GM12878 (cell line): Measurements from ENCODE around the gene CABP7. TPM values are rescaled to one million over a fixed set of nuclear protein-coding genes. Genes with fewer than 3 reads are reported as not detected.

ENCODE experiments used
- ATAC-seq: fragments of 200-7000 bp; cut with Tn5 transposase; 3 replicates; pipeline ENCODE4 v1.9.1; 2020; ENCODE audit warnings: mild to moderate bottlenecking, moderate library complexity
- BruUV-seq: library from RNA; stranded (reverse); fragments of 400-500 nt; replicated peaks from 2 replicates; lab custom pipeline; 2021; lab: Mats Ljungman, UMichigan
- CTCF ChIA-PET: fragments of 300-600 bp; sonication (Branson Sonifier 250); formaldehyde crosslinking; extraction: SDS; loops from one replicate; lab custom pipeline; 2021; ENCODE audit warnings: inconsistent platforms; lab: Yijun Ruan, JAX
- POLR2A ChIA-PET: fragments of 350-600 bp; formaldehyde crosslinking; extraction: SDS; loops from one replicate; lab custom pipeline; 2021; ENCODE audit warnings: inconsistent platforms; lab: Charles Lee
- RAD21 ChIA-PET: fragments of 300-600 bp; sonication (Branson Sonifier 250); formaldehyde crosslinking; loops from one replicate; lab custom pipeline; 2023; ENCODE audit warnings: antibody characterized with exemption; ENCODE audit not compliant: unreplicated experiment; lab: Charles Lee
- SMC1A ChIA-PET: fragments of 300-600 bp; sonication (Branson Sonifier 250); formaldehyde crosslinking; loops from one replicate; lab custom pipeline; 2023; ENCODE audit not compliant: unreplicated experiment, uncharacterized antibody; lab: Charles Lee
- DNase-seq: peaks from one replicate; pipeline ENCODE4 v3.0.0-alpha.2; 2011; ENCODE audit warnings: low read depth, low spot score
- FAIRE-seq: peaks from 3 replicates; lab custom pipeline; 2011; peaks lifted over from hg19 to GRCh38; lab: Jason Lieb, UNC
- H2AFZ ChIP-seq: 2 replicates; pipeline ENCODE4 v1.6.0; 2011; ENCODE audit warnings: low read depth, low read length, control low read depth; ENCODE audit not compliant: control insufficient read depth
- H3K27ac ChIP-seq: 2 replicates; pipeline ENCODE4 v1.5.1; 2011; ENCODE audit warnings: control low read depth; ENCODE audit not compliant: control insufficient read depth, insufficient read depth
- H3K27me3 ChIP-seq, 2 experiments: replicated peaks in 1 of 2; 2 replicates each; pipeline versions ENCODE4 v1.6.0 to v1.6.1; 2011; ENCODE audit warnings: low read length in 1 of 2; ENCODE audit not compliant: control insufficient read depth in 2 of 2, insufficient read depth in 2 of 2
- H3K36me3 ChIP-seq, 2 experiments: 2 replicates each; pipeline ENCODE4 v1.5.1; 2011; ENCODE audit warnings: low read length in 1 of 2; ENCODE audit not compliant: control insufficient read depth in 2 of 2, insufficient read depth in 2 of 2
- H3K4me1 ChIP-seq: 2 replicates; pipeline ENCODE4 v1.6.1; 2011; ENCODE audit warnings: mild to moderate bottlenecking, low read length, moderate library complexity, mixed read lengths; ENCODE audit not compliant: control insufficient read depth, insufficient read depth
- H3K4me2 ChIP-seq: 2 replicates; pipeline ENCODE4 v1.6.0; 2011; ENCODE audit warnings: control low read depth; ENCODE audit not compliant: control insufficient read depth, insufficient read depth
- H3K4me3 ChIP-seq: fragments of 200-600 bp; sonication (generic); 2 replicates; pipeline ENCODE4 v1.5.1; 2016
- H3K79me2 ChIP-seq: 2 replicates; pipeline ENCODE4 v1.6.0; 2011; ENCODE audit warnings: low read length; ENCODE audit not compliant: control insufficient read depth, insufficient read depth
- H3K9ac ChIP-seq: 2 replicates; pipeline ENCODE4 v1.8.0; 2011; ENCODE audit warnings: low read length, control low read depth, mixed read lengths; ENCODE audit not compliant: control insufficient read depth, insufficient read depth
- H3K9me3 ChIP-seq: replicated peaks from 3 replicates; pipeline ENCODE4 v1.5.1; 2011; ENCODE audit warnings: mild to moderate bottlenecking, low read length; ENCODE audit not compliant: control insufficient read depth, insufficient read depth
- H4K20me1 ChIP-seq: 2 replicates; pipeline ENCODE4 v1.6.0; 2011; ENCODE audit not compliant: control insufficient read depth, insufficient read depth
- CBX5 ChIP-seq: sonication (generic); IDR thresholded peaks from 2 replicates; pipeline ENCODE4 v1.6.1; 2016; ENCODE audit warnings: low read depth, moderate library complexity, mild to moderate bottlenecking, inconsistent platforms
- CHD2 ChIP-seq: IDR thresholded peaks from 2 replicates; pipeline ENCODE4 v1.6.1; 2011; ENCODE audit warnings: low read depth, low read length, improper control_type of control experiment, borderline replicate concordance
- ELK1 ChIP-seq: IDR thresholded peaks from 2 replicates; pipeline ENCODE4 v1.6.1; 2012; ENCODE audit warnings: low read depth, low read length, improper control_type of control experiment
- HSF1 ChIP-seq: fragments of 150-350 bp; IDR thresholded peaks from 2 replicates; pipeline ENCODE4 v1.6.1; 2014; ENCODE audit warnings: mild to moderate bottlenecking, low read depth, low read length
- IRF3 ChIP-seq: fragments of 450-650 bp; IDR thresholded peaks from 2 replicates; pipeline ENCODE4 v1.6.1; 2014; ENCODE audit warnings: mild to moderate bottlenecking
- IRF5 ChIP-seq: fragments of 450-650 bp; IDR thresholded peaks from 2 replicates; pipeline ENCODE4 v1.6.1; 2017; ENCODE audit warnings: borderline replicate concordance
- MYB ChIP-seq: fragments of 150-350 bp; IDR thresholded peaks from 2 replicates; pipeline ENCODE4 v1.6.1; 2014; ENCODE audit warnings: mild to moderate bottlenecking, low read depth, low read length, borderline replicate concordance
- RFX5 ChIP-seq: IDR thresholded peaks from 2 replicates; pipeline ENCODE4 v1.6.1; 2011; ENCODE audit warnings: low read depth, low read length, improper control_type of control experiment
- SIX5 ChIP-seq: IDR thresholded peaks from 2 replicates; pipeline ENCODE4 v1.6.1; 2011; ENCODE audit warnings: mild to moderate bottlenecking, low read depth, low read length, moderate library complexity; ENCODE audit not compliant: severe bottlenecking
- SMAD1 ChIP-seq: fragments of 450-650 bp; IDR thresholded peaks from 2 replicates; pipeline ENCODE4 v1.6.1; 2018; ENCODE audit warnings: mild to moderate bottlenecking, low read depth; ENCODE audit not compliant: partially characterized antibody
- YBX1 ChIP-seq: fragments of 450-650 bp; IDR thresholded peaks from 2 replicates; pipeline ENCODE4 v1.6.1; 2016; ENCODE audit warnings: antibody characterized with exemption
- ZBTB11 ChIP-seq: fragments of 450-650 bp; formaldehyde crosslinking; IDR thresholded peaks from 2 replicates; pipeline ENCODE4 v1.5.0; 2022; ENCODE audit warnings: mild to moderate bottlenecking, missing genetic modification characterization
- WGBS: methylation state at CpG from one replicate; pipeline ENCODE4 v1.1.6; 2016; ENCODE audit warnings: low lambda C conversion rate; ENCODE audit not compliant: insufficient replicate concordance, insufficient coverage; ENCODE audit errors: missing lambda C conversion rate; 5-methylcytosine and 5-hydroxymethylcytosine counted together
- in situ Hi-C: fragments of 300-500 bp; cut with MboI; formaldehyde crosslinking; loops from 9 replicates; pipeline ENCODE4 v1.14.3; 2018; ENCODE audit warnings: mixed read lengths
- intact Hi-C: fragments of 100-400 bp; cut with micrococcal nuclease; formaldehyde crosslinking; loops from one replicate; pipeline ENCODE4 v1.14.2; 2022; ENCODE audit not compliant: unreplicated experiment
- polyA plus RNA-seq, 11 experiments: library from polyadenylated mRNA; depleted of rRNA in 4 of 11; unstranded in 6 of 11; stranded (reverse) in 5 of 11; fragments of >200 nt; fragmentation: Nextera tagmentation in 4 of 11; fragmentation: Illumina TruSeq in 1 of 11; extraction: Ambion mirVana in 4 of 11; extraction: Trizol in 1 of 11; gene quantifications; 1 replicate in 1 of 11; 2 replicates in 10 of 11; pipeline versions ENCODE4 v1.2.1 to v1.2.3, GENCODE V29; 2011 to 2016; ENCODE audit warnings: inconsistent platforms in 2 of 11, missing spikeins in 2 of 11, low read depth in 1 of 11
- total RNA-seq, 4 experiments: library from RNA; depleted of rRNA in 3 of 4; stranded (reverse); fragments of >200 nt in 3 of 4; fragmentation: Illumina TruSeq in 1 of 4; extraction: Trizol in 1 of 4; gene quantifications; 2 replicates each; pipeline versions ENCODE4 v1.2.1 to v1.2.3, GENCODE V29; 2013 to 2021

CABP7 gene
- total and polyA plus RNA-seq, 10 of the 15 experiments (the other 5 are each of a cell fraction or from before 2014, with no cell fraction given) = 0.02 to 0.18 (median 0.05) TPM; not detected in 5

GRCh38 chr22:29704528-29705285, 15.1 kb upstream of the CABP7 start:
- Histone ChIP-seq H3K4me1 (0 out of 2 replicates have a peak, but pooled peaks cover 3% of the 10 kb centered on the region), H3K36me3 (no peaks in the 10 kb centered on the region), H3K27me3 (no peaks in the 10 kb centered on the region), H4K20me1 (no peaks in the 10 kb centered on the region), H3K4me3 (no peak overlapping the region), H3K27ac (no peak overlapping the region), H3K9me3 (no peaks in the 10 kb centered on the region), H3K79me2 (no peaks in the 10 kb centered on the region), H3K4me2 (no peak overlapping the region), H2AFZ (no peak overlapping the region), H3K9ac (no peak overlapping the region)
- TF ChIP-seq ELK1 (no peak), HSF1 (no peak), MYB (no peak), YBX1 (no peak), SMAD1 (no peak), SIX5 (no peak), RFX5 (no peak), CHD2 (no peak), IRF3 (no peak), CBX5 (no peak), ZBTB11 (CRISPR knock-in tag) (no peak), IRF5 (no peak)
- 13% methylated on average over 14 of the region's 14 CpGs for WGBS
- no peak for DNase-seq
- intact Hi-C loops (no loop called here), in situ Hi-C loops (no loop called here)
- ChIA-PET POLR2A (no interaction called here), RAD21 (no interaction called here), SMC1A (no interaction called here), CTCF (no interaction called here)
- ATAC-seq = no peak
- FAIRE-seq = no peak
- no TSS peak for BruUV-seq
